GM19452 (cell line): ENCODE data around the gene INSIG1.

ENCODE experiments used
- ATAC-seq: cut with Tn5 transposase; IDR thresholded peaks from one replicate; pipeline ENCODE4 v1.9.1; 2021; ENCODE audit not compliant: unreplicated experiment

Gene INSIG1

GRCh38 chr7:155284496-155285274, 13.0 kb upstream of the INSIG1 start:
- ATAC-seq = no peak

GRCh38 chr7:155285423-155285822, 12.3 kb upstream of the INSIG1 start:
- no peak for ATAC-seq

- no peak for ATAC-seq
Observed at GRCh38 chr7:155285833-155286232, 11.8 kb upstream of the INSIG1 start.

GRCh38 chr7:155286686-155287085, 11.0 kb upstream of the INSIG1 start:
- no peak for ATAC-seq

- no peak for ATAC-seq
Observed at GRCh38 chr7:155287284-155287935, 10.3 kb upstream of the INSIG1 start.

- ATAC-seq = no peak
Observed at GRCh38 chr7:155288055-155288454, 9.6 kb upstream of the INSIG1 start.

GRCh38 chr7:155289107-155289506, 8.6 kb upstream of the INSIG1 start:
- no peak for ATAC-seq

GRCh38 chr7:155289949-155290501, 7.7 kb upstream of the INSIG1 start:
- ATAC-seq = no peak

GRCh38 chr7:155291045-155291530, 6.6 kb upstream of the INSIG1 start:
- no peak for ATAC-seq

GRCh38 chr7:155291729-155292128, 5.9 kb upstream of the INSIG1 start:
- no peak for ATAC-seq

- no peak for ATAC-seq
Observed at GRCh38 chr7:155292680-155293226, 4.9 kb upstream of the INSIG1 start.

- no peak for ATAC-seq
Observed at GRCh38 chr7:155293721-155294510, 3.8 kb upstream of the INSIG1 start.

GRCh38 chr7:155294511-155294778, 3.2 kb upstream of the INSIG1 start:
- no peak for ATAC-seq

- no peak for ATAC-seq
Observed at GRCh38 chr7:155295511-155295910, 2.2 kb upstream of the INSIG1 start.

GRCh38 chr7:155296006-155296787, 1.5 kb upstream of the INSIG1 start:
- no peak for ATAC-seq

GRCh38 chr7:155296788-155297516, 726 bp upstream of the INSIG1 start:
- ATAC-seq = peak; percentile 42

- ATAC-seq = peak; percentile 1
Observed at GRCh38 chr7:155298288-155298833, 683 bp downstream of the INSIG1 start.

GRCh38 chr7:155298834-155299534, 1.3 kb downstream of the INSIG1 start:
- ATAC-seq = peak; percentile 66
